GM06990 (cell line): ENCODE data around the gene PLXDC2.

ENCODE experiments used
- DNase-seq: peaks from one replicate; pipeline ENCODE4 v3.0.0-alpha.2; 2011; ENCODE audit not compliant: insufficient read length; ENCODE audit errors: extremely low read depth
- H3K27me3 ChIP-seq: replicated peaks from 2 replicates; pipeline ENCODE4 v1.6.0; 2011; ENCODE audit warnings: low read length; ENCODE audit not compliant: control insufficient read depth, insufficient read depth
- H3K36me3 ChIP-seq: 2 replicates; pipeline ENCODE4 v1.5.1; 2011; ENCODE audit warnings: low read length; ENCODE audit not compliant: control insufficient read depth, insufficient read depth
- H3K4me3 ChIP-seq: replicated peaks from 2 replicates; pipeline ENCODE4 v1.5.1; 2011; ENCODE audit warnings: low read depth, mild to moderate bottlenecking, control low read depth, low read length
- TF ChIP-seq, protein P1 (sequence below): IDR thresholded peaks from 2 replicates; pipeline ENCODE4 v1.5.1; 2011; ENCODE audit warnings: low read length, control low read depth, mild to moderate bottlenecking, inconsistent platforms; ENCODE audit not compliant: insufficient read depth, poor library complexity, severe bottlenecking

The PLXDC2 gene

GRCh38 chr10:19869370-19869769 lies 53.1 kb downstream of the PLXDC2 start:
- Histone ChIP-seq H3K36me3 (no peaks in the 10 kb centered on the region), H3K4me3 (no peak overlapping the region), H3K27me3 (no peaks in the 10 kb centered on the region)
- DNase-seq, result no peak
- TF ChIP-seq, protein P1, sequence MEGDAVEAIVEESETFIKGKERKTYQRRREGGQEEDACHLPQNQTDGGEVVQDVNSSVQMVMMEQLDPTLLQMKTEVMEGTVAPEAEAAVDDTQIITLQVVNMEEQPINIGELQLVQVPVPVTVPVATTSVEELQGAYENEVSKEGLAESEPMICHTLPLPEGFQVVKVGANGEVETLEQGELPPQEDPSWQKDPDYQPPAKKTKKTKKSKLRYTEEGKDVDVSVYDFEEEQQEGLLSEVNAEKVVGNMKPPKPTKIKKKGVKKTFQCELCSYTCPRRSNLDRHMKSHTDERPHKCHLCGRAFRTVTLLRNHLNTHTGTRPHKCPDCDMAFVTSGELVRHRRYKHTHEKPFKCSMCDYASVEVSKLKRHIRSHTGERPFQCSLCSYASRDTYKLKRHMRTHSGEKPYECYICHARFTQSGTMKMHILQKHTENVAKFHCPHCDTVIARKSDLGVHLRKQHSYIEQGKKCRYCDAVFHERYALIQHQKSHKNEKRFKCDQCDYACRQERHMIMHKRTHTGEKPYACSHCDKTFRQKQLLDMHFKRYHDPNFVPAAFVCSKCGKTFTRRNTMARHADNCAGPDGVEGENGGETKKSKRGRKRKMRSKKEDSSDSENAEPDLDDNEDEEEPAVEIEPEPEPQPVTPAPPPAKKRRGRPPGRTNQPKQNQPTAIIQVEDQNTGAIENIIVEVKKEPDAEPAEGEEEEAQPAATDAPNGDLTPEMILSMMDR, result no peak

- Histone ChIP-seq H3K36me3 (no peaks in the 10 kb centered on the region), H3K4me3 (no peak overlapping the region), H3K27me3 (no peaks in the 10 kb centered on the region)
- TF ChIP-seq, protein P1, result no peak
- no peak for DNase-seq
These were observed 56.5 kb downstream of the PLXDC2 start for GRCh38 chr10:19872504-19873271.

GRCh38 chr10:19874190-19874589 lies 58.0 kb downstream of the PLXDC2 start:
- H3K4me3 ChIP-seq, result no peak overlapping the region
- DNase-seq, result no peak
- TF ChIP-seq, protein P1, result no peak

DNA sequence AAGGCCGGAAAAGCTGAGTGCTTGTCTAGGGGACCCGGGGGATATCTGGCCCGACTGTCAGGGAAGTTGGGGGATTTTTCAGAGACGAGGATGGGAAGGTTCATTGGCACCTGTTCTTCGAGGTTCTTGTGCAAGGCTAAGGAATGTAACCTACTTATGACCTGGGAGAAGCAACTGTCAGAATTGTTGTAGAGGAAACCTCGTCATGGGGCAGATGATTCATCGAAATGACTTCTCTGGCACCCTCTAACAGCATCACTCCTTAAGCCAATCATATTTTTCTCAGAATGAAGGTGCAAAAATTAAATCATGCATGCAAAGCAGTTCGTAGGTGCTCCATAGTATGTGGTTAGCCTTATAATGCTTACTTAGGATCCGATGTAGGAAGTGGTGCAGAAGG lies 58.6 kb downstream of the PLXDC2 start:
- Histone ChIP-seq H3K27me3 (no peaks in the 10 kb centered on the region), H3K4me3 (no peak overlapping the region), H3K36me3 (no peaks in the 10 kb centered on the region)
- DNase-seq, result no peak
- TF ChIP-seq, protein P1, result no peak

More at GRCh38 chr10:19874190-19874589, 58.0 kb downstream of the PLXDC2 start:
- no peaks in the 10 kb centered on the region for H3K27me3 ChIP-seq
- H3K36me3 ChIP-seq, result no peaks in the 10 kb centered on the region

GRCh38 chr10:19876570-19876969 lies 60.3 kb downstream of the PLXDC2 start:
- no peaks in the 10 kb centered on the region for H3K27me3 ChIP-seq
- no peak for DNase-seq
- TF ChIP-seq, protein P1, result no peak
- no peak overlapping the region for H3K4me3 ChIP-seq
- H3K36me3 ChIP-seq, result no peaks in the 10 kb centered on the region
